Neuronal stem cell (in vitro differentiated cells): ENCODE data around the gene XCL2.

Experiments
- DNase-seq: peaks from one replicate; pipeline ENCODE4 v3.0.0-alpha.2; 2013; ENCODE audit warnings: low spot score
- H2AFZ ChIP-seq: one replicate; pipeline ENCODE4 v1.6.1; 2013; ENCODE audit warnings: mild to moderate bottlenecking, low read length, inconsistent platforms
- H2AK5ac ChIP-seq: 2 replicates; pipeline ENCODE4 v1.6.1; 2013; ENCODE audit warnings: low read depth, mild to moderate bottlenecking, inconsistent platforms, low read length, moderate library complexity, mixed read lengths
- H2BK120ac ChIP-seq: 2 replicates; pipeline ENCODE4 v1.6.1; 2013; ENCODE audit warnings: low read depth, mild to moderate bottlenecking, inconsistent platforms, low read length, moderate library complexity, mixed read lengths
- H2BK12ac ChIP-seq: one replicate; pipeline ENCODE4 v1.6.1; 2013; ENCODE audit warnings: low read length, inconsistent platforms
- H2BK15ac ChIP-seq: 2 replicates; pipeline ENCODE4 v1.6.1; 2013; ENCODE audit warnings: mild to moderate bottlenecking, low read length, inconsistent platforms, mixed read lengths
- H2BK5ac ChIP-seq: one replicate; pipeline ENCODE4 v1.6.1; 2013; ENCODE audit warnings: inconsistent platforms, mild to moderate bottlenecking, low read length, moderate library complexity
- H3K14ac ChIP-seq: one replicate; pipeline ENCODE4 v1.6.1; 2013; ENCODE audit warnings: low read length, inconsistent platforms
- H3K18ac ChIP-seq: 2 replicates; pipeline ENCODE4 v1.6.1; 2013; ENCODE audit warnings: low read length, inconsistent platforms
- H3K23ac ChIP-seq: 2 replicates; pipeline ENCODE4 v1.6.1; 2013; ENCODE audit warnings: low read depth, mild to moderate bottlenecking, mixed read lengths, low read length, inconsistent platforms; ENCODE audit not compliant: poor library complexity
- H3K27ac ChIP-seq: replicated peaks from 3 replicates; pipeline ENCODE4 v1.5.1; 2013; ENCODE audit warnings: low read length, inconsistent platforms
- H3K27me3 ChIP-seq, 3 experiments: 2 replicates each; pipeline ENCODE4 v1.6.1; 2013; ENCODE audit warnings: low read length in 3 of 3, mild to moderate bottlenecking in 2 of 3, inconsistent platforms in 1 of 3, low read depth in 1 of 3, mixed read lengths in 1 of 3, moderate library complexity in 1 of 3; ENCODE audit not compliant: control insufficient read depth in 3 of 3, insufficient read depth in 3 of 3
- H3K36me3 ChIP-seq, 2 donors: replicated peaks in 1 of 2; 2 replicates each; pipeline ENCODE4 v1.6.1; 2013; ENCODE audit warnings: low read length in 2 of 2; ENCODE audit not compliant: control insufficient read depth in 2 of 2, insufficient read depth in 2 of 2
- H3K4ac ChIP-seq: 2 replicates; pipeline ENCODE4 v1.6.1; 2013; ENCODE audit warnings: inconsistent platforms, mild to moderate bottlenecking, low read length, moderate library complexity
- H3K4me1 ChIP-seq, 2 donors: 1 replicate in 1 of 2; 2 replicates in 1 of 2; pipeline ENCODE4 v1.6.1; 2013; ENCODE audit warnings: low read length in 2 of 2, low read depth in 1 of 2; ENCODE audit not compliant: control insufficient read depth in 2 of 2, insufficient read depth in 1 of 2
- H3K4me2 ChIP-seq: one replicate; pipeline ENCODE4 v1.6.1; 2013; ENCODE audit warnings: mild to moderate bottlenecking, low read length, inconsistent platforms; ENCODE audit not compliant: insufficient read depth, poor library complexity, severe bottlenecking
- H3K4me3 ChIP-seq, 2 donors: 2 replicates each; pipeline ENCODE4 v1.5.1; 2013; ENCODE audit warnings: low read length in 2 of 2, mild to moderate bottlenecking in 2 of 2, inconsistent platforms in 1 of 2, moderate library complexity in 1 of 2
- H3K79me1 ChIP-seq: one replicate; pipeline ENCODE4 v1.6.1; 2013; ENCODE audit warnings: low read depth, mild to moderate bottlenecking, inconsistent platforms, low read length, moderate library complexity
- H3K9ac ChIP-seq: one replicate; pipeline ENCODE4 v1.6.1; 2013; ENCODE audit warnings: mild to moderate bottlenecking, low read depth, low read length, inconsistent platforms; ENCODE audit not compliant: poor library complexity
- H3K9me3 ChIP-seq, 2 donors: replicated peaks in 1 of 2; 2 replicates each; pipeline versions ENCODE3 to v1.6.1; 2013; ENCODE audit warnings: low read length in 2 of 2, mild to moderate bottlenecking in 2 of 2, inconsistent platforms in 1 of 2, low read depth in 1 of 2, mixed read lengths in 1 of 2, moderate library complexity in 1 of 2; ENCODE audit not compliant: control insufficient read depth in 2 of 2, insufficient read depth in 1 of 2
- H4K8ac ChIP-seq: one replicate; pipeline ENCODE4 v1.6.1; 2013; ENCODE audit warnings: low read depth, mild to moderate bottlenecking, inconsistent platforms, low read length, moderate library complexity
- H4K91ac ChIP-seq: one replicate; pipeline ENCODE4 v1.6.1; 2013; ENCODE audit warnings: low read length, low read depth, mild to moderate bottlenecking, inconsistent platforms; ENCODE audit not compliant: poor library complexity
- WGBS, 2 donors: extraction: QIAGEN DNeasy Blood & Tissue Kit; methylation state at CpG; one replicate each; pipeline ENCODE4 v1.1.7; 2013; ENCODE audit warnings: missing lambda C conversion rate in 2 of 2, mixed read lengths in 1 of 2; ENCODE audit not compliant: insufficient read length in 2 of 2, insufficient replicate concordance in 1 of 2; ENCODE audit errors: extremely low coverage in 2 of 2; 5-methylcytosine and 5-hydroxymethylcytosine counted together

Gene XCL2

DNA sequence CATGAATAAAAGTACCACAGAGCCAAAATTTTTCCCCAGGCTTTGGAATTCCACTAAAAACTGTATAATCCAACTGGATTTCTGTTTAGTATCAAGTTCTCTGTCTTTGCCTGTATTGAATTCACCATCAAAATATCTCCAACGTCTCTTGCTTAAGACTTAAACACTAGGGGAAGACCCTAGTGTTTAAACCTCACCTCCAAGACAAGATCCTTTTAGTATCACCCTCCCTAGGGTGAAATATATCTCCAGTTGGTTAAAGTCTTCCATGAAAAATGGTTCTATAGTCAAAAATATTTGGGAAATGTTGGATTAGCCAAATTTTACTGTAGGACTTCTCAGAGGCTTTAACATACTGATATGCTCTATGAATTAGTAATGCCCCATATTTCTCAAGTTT lies 24.5 kb upstream of the XCL2 start:
- Histone ChIP-seq H2BK5ac (no peak overlapping the region), H3K79me1 (no peaks in the 10 kb centered on the region), H4K8ac (no peak overlapping the region), H3K9ac (no peak overlapping the region), H3K4ac (no peak overlapping the region), H3K23ac (no peak overlapping the region), H3K14ac (no peak overlapping the region), H3K4me2 (no peak overlapping the region), H3K9me3 (no peaks in the 10 kb centered on the region), H2BK120ac (no peak overlapping the region), H3K36me3 (no peaks in the 10 kb centered on the region), H2AK5ac (no peak overlapping the region), H2BK12ac (no peak overlapping the region), H3K27me3 (no peaks in the 10 kb centered on the region), H3K27ac (no peak overlapping the region), H3K4me1 (no peaks in the 10 kb centered on the region), H2BK15ac (no peak overlapping the region), H3K18ac (no peak overlapping the region), H2AFZ (no peak overlapping the region), H4K91ac (no peak overlapping the region), H3K4me3 (no peak overlapping the region)
- no peak for DNase-seq
- WGBS, 2 donors: no CpG with 5 or more reads among the region's 1 CpG

DNA sequence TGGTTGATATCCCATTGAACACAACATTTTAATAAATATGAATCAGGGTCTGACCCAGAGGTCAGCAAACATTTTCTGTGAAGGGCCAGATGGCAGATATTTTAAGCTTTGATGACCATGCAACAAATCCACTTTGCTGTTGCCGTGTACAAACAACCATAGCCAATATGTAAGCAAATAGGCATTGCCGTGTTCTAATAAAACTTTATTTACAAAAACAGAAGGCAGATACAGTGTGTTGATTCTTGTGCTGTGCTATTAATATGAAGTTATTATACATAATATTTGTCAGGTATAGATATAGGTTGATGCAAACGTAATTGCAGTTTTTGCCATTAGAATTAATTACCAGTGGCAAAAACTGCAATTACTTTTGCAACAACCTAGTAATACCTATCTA lies 23.8 kb upstream of the XCL2 start:
- Histone ChIP-seq H3K9ac (no peak overlapping the region), H3K79me1 (no peaks in the 10 kb centered on the region), H2AFZ (no peak overlapping the region), H3K27me3 (no peaks in the 10 kb centered on the region), H2AK5ac (no peak overlapping the region), H3K4me1 (no peaks in the 10 kb centered on the region), H3K4me2 (no peak overlapping the region), H3K23ac (no peak overlapping the region), H3K4ac (no peak overlapping the region), H2BK15ac (no peak overlapping the region), H4K91ac (no peak overlapping the region), H4K8ac (no peak overlapping the region), H3K14ac (no peak overlapping the region), H3K18ac (no peak overlapping the region), H2BK5ac (no peak overlapping the region), H2BK120ac (no peak overlapping the region), H3K27ac (no peak overlapping the region), H3K36me3 (no peaks in the 10 kb centered on the region), H3K4me3 (no peak overlapping the region), H2BK12ac (no peak overlapping the region), H3K9me3 (no peaks in the 10 kb centered on the region)
- DNase-seq: no peak
- WGBS, 2 donors: no CpG with 5 or more reads among the region's 3 CpGs

DNA sequence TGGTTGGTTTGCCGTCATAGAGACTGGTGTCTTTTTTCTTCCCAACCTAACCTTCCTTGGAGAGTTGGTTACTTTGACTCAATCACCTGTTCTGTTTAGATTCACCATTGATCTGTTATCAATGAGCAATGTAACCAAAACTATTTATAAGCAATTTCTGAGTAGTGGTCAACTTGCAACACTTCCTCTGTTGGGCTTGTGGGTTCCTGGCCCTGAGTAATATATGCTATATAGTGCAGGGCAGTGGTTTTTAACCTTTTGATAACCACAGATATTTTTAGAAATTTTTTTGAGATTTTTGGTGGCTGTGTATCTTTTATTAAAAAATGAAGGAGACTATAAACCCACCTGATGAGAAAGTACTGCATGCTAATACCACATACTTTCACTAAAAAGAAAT lies 23.2 kb upstream of the XCL2 start:
- H4K8ac ChIP-seq: no peak overlapping the region
- H3K27ac ChIP-seq: no peak overlapping the region
- H2AK5ac ChIP-seq: no peak overlapping the region
- H3K9me3 ChIP-seq: no peaks in the 10 kb centered on the region
- no peak overlapping the region for H3K9ac ChIP-seq
- no peaks in the 10 kb centered on the region for H3K27me3 ChIP-seq
- no peak overlapping the region for H3K4me2 ChIP-seq
- H3K36me3 ChIP-seq: no peaks in the 10 kb centered on the region
- H3K4me1 ChIP-seq: no peaks in the 10 kb centered on the region
- no peak overlapping the region for H3K23ac ChIP-seq
- no peak for DNase-seq
- H3K4ac ChIP-seq: no peak overlapping the region
- no peak overlapping the region for H3K18ac ChIP-seq
- H4K91ac ChIP-seq: no peak overlapping the region
- no peak overlapping the region for H3K14ac ChIP-seq
- H2BK5ac ChIP-seq: no peak overlapping the region
- H3K79me1 ChIP-seq: no peaks in the 10 kb centered on the region
- no peak overlapping the region for H2BK120ac ChIP-seq
- no peak overlapping the region for H2BK12ac ChIP-seq
- no CpG with 5 or more reads among the region's 1 CpG for whole genome bisulfite sequencing, 2 donors
- H2BK15ac ChIP-seq: no peak overlapping the region
- H2AFZ ChIP-seq: no peak overlapping the region
- H3K4me3 ChIP-seq: no peak overlapping the region

DNA sequence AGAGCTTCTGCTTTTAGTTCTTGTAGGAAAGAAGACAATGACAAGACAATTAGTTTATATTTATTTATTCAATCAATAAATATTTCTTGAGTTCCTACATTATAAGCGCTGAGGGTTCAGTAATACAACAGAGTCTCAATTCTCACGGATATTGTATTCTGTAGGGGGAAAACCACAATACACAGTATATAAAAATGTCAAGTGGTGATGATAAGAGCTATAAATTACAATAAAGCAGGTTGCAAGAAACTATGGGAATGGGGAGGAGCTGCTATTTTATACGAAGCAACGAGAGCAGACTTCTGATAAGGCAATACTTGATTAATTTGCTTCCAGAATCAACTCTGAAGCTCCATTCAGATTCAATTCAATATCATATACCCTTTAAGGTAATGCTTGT lies 22.0 kb upstream of the XCL2 start:
- H3K4ac ChIP-seq: no peak overlapping the region
- H2BK15ac ChIP-seq: no peak overlapping the region
- H3K4me2 ChIP-seq: no peak overlapping the region
- no peak overlapping the region for H2AK5ac ChIP-seq
- no peaks in the 10 kb centered on the region for H3K79me1 ChIP-seq
- H3K27me3 ChIP-seq: no peaks in the 10 kb centered on the region
- H3K14ac ChIP-seq: no peak overlapping the region
- H2AFZ ChIP-seq: no peak overlapping the region
- no peak overlapping the region for H3K27ac ChIP-seq
- no peak overlapping the region for H3K4me3 ChIP-seq
- DNase-seq: no peak
- no peak overlapping the region for H3K18ac ChIP-seq
- H3K9ac ChIP-seq: no peak overlapping the region
- H3K9me3 ChIP-seq: no peaks in the 10 kb centered on the region
- H2BK5ac ChIP-seq: no peak overlapping the region
- no peak overlapping the region for H2BK120ac ChIP-seq
- H3K23ac ChIP-seq: no peak overlapping the region
- H3K36me3 ChIP-seq: no peaks in the 10 kb centered on the region
- no peaks in the 10 kb centered on the region for H3K4me1 ChIP-seq
- no peak overlapping the region for H4K91ac ChIP-seq
- H2BK12ac ChIP-seq: no peak overlapping the region
- no CpG with 5 or more reads among the region's 4 CpGs for WGBS, 2 donors
- H4K8ac ChIP-seq: no peak overlapping the region
